Left hindlimb (tissue), 1 donor: ENCODE measurements around the gene SH3PXD2B.
"Not testable (repeated sequence)": the region's sequence is repeated elsewhere in the genome, so short reads cannot be mapped to it uniquely, and the experiment has no call there.

Experiments
- DNase-seq: peaks from one replicate; pipeline ENCODE4 v3.0.0-alpha.2; 2018

SH3PXD2B gene

DNA sequence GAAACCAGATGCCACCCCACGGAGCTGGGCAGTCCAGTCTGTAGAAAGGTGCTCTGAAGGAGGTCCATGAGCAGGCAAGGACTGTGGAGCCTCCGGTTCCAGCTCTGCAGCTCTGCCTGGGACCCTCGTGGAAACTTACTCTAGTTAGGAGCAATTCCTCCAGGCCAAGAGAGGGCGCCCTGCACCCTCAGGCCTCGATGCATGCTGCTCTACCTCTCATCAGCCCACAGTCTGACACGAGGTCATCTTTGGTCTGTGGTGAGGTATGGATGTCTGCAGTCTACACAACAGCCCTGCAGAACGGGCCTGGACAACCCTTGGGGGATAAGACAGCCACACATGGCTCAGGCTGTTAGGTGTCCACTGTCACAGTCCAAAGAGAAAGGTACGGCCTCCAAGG, 120.1 kb downstream of the SH3PXD2B start:
- no peak for DNase-seq

- DNase-seq: not testable (repeated sequence)
These were observed 127.4 kb downstream of the SH3PXD2B start for GRCh38 chr5:172326901-172327300.

DNA sequence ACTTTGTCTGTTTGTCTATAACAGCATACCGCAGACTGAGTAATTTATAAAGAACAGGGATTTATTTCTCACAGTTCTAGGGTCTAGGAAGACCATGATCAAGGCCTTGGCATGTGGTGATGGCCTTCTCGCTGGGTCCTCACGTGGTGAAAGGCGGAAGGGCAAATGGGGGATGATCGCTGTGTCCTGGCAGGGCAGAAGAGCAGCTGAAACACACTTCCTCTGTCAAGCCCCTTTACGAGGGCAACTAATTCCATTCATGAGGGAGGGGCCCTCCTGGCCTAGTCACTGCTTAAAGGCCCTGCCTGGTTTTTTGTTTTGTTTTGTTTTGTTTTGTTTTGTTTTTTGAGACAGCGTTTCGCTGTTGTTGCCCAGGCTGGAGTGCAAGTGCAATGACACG, 128.9 kb downstream of the SH3PXD2B start:
- no peak for DNase-seq

DNA sequence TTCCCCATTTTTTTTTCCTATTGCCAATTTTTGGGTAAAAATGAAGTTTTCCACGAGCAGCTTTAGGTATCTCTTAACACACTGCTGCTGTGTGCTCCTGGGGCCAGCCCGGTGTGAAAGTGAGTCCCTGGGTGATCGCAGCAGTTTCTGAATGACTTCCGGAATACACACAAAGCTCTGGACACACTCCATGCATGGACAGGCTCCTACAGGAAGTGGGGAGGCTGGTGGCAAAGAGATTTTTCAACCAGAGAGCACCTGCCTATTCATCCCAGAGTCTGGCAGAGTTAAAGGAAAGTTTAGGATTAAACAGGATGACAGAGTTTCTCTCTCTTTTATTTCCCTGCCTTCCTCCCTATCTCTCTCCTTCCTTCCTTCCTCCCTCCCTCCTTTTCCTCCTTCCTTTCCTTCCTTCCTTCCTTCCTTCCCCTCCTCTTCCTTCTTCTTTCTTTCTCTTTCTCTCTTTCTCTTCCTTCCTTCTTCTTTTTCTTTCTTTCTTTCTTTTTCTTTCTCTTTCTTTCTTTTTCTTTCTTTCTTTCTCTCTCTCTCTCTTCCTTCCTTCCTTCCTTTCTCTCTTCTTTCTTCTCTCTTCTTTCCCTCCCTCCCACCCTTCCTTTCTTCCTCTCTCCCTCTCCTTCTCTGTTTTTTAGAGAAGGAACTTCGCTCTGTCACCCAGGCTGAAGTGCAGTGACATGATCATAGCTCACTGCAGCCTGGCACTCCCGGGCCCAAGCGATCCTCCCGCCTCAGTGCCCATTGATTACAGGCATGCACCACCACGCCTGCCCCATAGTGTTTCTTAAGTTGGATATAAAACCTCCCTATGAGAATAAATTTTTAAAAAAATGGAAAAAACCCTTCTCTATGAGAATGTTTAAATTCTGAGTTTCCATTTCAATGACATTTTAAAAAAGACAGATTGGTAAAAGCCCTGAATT, 132.0 kb downstream of the SH3PXD2B start:
- DNase-seq: no peak

- no peak for DNase-seq
These were observed 132.7 kb downstream of the SH3PXD2B start for GRCh38 chr5:172321593-172321992.

GRCh38 chr5:172319708-172320441, 134.4 kb downstream of the SH3PXD2B start:
- no peak for DNase-seq

DNA sequence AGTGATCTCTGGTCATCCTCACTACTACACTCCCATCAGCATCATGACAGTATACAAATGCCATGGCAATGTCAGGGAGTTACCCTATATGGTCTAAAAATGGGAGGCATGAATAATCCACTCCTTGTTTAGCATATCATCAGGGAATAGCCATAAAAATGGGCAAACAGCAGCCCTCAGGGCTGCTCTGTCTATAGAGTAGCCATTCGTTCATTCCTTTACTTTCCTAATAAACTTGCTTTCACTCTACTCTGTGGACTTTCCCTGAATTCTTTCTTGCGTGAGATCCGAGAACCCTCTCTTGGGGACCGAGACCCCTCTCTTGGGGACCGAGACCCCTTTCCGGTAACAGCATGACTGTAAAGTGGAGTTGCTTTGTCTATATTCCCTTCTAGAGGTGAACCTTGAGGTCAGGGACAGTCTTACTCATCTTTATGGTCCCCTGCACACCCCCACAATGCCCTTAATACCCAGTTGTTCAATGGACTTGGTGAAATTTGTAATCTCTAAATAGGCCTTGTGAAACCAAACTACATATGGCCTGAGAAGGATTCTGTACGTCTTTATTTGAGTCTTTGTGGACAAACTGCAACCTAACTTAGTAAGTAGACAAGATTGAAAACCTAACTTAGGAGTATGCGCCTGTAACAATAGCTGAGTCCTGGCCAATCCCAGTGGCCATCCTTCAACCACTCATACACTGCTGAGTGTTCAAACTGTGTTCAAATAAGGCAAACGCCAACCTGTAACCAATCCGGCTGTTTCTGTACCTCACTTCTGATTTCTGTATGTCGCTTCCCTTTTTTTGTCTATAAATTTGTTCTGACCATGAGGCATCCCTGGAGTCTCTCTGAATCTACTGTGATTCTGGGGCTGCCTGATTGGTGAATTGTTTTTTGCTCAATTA, 138.5 kb downstream of the SH3PXD2B start:
- no peak for DNase-seq

GRCh38 chr5:172313915-172314314, 140.4 kb downstream of the SH3PXD2B start:
- DNase-seq: no peak

GRCh38 chr5:172312286-172312685, 142.0 kb downstream of the SH3PXD2B start:
- DNase-seq: no peak

GRCh38 chr5:172311605-172312004, 142.7 kb downstream of the SH3PXD2B start:
- DNase-seq: no peak

DNA sequence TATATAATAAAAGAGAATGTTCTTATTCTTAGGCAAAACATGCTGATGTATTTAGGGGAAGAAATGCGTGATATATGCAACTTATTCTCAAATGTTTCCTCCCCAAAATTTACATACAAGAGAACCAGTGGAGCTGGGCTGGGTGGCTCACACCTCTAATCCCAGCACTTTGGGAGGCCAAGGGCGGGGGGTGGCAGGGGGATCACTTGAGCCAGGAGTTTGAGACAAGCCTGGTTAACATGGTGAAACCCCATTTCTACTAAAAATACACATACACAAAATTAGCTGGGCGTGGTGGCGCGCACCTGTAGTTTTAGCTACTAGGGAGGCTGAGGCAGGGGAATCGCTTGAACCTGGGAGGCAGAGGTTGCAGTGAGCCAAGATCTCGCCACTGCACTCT, 143.3 kb downstream of the SH3PXD2B start:
- no peak for DNase-seq

- DNase-seq: no peak
These were observed 148.9 kb downstream of the SH3PXD2B start for GRCh38 chr5:172305380-172305779.

GRCh38 chr5:172303572-172304335, 150.6 kb downstream of the SH3PXD2B start:
- no peak for DNase-seq

GRCh38 chr5:172303162-172303561, 151.2 kb downstream of the SH3PXD2B start:
- DNase-seq: no peak

DNA sequence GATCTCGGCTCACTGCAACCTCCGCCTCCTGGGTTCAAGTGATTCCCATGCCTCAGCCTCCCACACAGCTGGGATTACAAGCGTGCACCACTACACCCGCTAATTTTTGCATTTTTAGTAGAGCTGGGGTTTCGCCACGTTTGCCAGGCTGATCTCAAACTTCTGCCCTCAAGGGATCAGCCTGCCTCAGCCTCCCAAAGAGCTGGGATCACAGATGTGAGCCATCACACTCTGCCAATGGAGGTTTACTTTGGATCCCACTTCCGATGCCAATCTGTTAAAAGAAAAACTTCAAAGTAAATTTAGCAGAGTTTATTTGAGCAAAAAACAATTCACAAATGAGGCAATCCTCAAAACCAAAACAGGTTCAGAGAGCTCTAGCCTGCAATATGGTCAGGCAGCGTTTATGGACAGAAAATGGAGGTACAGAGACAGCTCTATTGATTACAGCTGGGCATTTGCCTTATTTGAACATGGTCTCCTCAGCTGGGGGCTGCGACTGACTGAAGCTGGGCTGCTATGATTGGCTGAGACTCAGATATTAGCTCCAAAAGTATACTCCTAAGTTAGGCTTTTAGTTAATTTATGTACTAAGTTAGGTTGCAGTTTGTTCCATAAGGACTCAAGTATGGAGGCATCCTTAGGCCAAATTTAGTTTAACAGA, 152.1 kb downstream of the SH3PXD2B start:
- no peak for DNase-seq

DNA sequence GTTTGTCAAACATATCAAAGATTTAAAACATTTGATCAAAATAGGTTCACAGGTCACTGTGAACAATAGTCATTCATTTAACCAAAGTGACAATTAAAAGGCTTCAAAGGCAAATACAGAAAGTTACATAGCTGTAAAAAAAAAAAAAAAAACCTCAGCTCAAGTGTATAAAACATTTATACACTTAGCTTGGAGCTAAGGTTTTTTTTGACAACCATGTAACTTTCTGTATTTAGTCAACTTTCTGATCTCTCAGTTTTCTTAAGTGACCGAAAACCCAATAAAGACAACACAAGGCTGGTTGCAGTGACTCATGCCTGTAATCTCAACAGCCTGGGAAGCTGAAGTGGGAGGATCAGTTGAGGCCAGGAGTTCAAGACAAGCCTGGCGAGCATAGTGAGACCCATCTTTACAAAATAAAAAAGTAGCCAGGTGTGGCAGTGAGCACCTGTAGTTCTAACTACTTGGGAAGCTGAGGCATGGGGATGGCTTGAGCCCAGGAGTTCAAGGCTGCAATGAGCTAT, 154.3 kb downstream of the SH3PXD2B start:
- no peak for DNase-seq

DNA sequence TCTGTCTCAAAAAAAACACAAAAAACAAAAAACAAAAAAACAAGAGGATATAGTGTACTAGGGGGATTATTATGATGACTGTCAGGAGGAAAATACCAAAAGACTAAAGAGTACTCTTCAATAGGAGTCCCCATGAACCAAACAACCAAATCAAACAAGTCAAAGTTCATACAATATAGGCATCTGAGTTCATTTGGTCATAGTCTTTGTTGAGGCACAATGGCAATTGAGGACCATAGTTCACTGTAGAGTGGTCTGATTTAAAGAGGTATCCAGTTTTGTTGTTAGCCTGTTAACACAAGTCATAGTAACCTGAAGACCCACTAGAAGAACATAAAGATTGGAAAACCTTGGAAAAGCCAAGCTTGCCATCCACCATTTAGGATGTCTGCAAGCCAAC, 159.5 kb downstream of the SH3PXD2B start:
- no peak for DNase-seq

DNA sequence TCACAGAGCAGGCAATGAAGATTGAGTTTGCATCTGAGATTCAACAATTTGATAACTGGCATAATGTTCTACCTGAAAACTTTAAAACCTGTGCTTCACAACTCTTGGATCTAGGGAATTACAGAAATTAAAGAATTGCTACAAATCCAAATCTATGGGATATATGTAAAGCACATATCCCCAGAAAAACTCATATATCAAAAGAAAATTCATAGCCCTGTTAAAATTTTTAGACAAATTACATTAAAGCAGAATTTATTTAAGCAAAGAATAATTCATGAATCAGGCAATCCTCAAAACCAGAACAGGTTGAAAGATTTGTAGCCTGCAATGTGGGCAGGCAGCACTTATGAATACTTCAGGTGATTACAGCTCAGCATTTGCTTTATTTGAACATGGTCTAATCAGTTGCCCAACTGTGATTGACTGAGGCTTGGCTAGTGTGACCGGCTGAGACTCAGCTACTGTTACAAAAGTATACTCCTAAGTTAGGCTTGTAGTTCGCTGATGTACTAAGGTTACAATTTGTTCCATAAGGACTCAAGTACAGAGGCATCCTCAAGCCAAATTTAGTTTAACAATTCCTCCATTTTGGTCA, 160.5 kb downstream of the SH3PXD2B start:
- no peak for DNase-seq

GRCh38 chr5:172293054-172293744, 161.1 kb downstream of the SH3PXD2B start:
- DNase-seq: peak; percentile 77

DNA sequence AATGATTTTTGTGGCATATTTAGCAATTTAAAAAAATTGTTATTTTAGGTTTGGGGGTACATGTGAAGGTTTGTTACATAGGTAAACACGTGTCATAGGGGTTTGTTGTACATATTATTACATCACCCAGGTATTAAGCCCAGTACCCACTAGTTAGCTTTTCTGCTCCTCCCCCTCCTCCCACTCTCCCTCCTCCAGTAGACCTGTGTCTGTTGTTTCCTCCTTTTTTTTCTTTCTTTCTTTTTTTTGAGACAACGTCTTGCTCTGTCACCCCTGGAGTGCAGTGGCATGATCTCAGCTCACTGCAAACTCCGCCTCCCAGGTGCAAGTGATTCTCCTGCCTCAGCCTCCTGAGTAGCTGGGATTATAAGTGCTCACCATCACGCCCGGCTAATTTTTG, 162.5 kb downstream of the SH3PXD2B start:
- not testable (repeated sequence) for DNase-seq
